ENCODE measurements around the gene EYA4.

EYA4 gene

DNA sequence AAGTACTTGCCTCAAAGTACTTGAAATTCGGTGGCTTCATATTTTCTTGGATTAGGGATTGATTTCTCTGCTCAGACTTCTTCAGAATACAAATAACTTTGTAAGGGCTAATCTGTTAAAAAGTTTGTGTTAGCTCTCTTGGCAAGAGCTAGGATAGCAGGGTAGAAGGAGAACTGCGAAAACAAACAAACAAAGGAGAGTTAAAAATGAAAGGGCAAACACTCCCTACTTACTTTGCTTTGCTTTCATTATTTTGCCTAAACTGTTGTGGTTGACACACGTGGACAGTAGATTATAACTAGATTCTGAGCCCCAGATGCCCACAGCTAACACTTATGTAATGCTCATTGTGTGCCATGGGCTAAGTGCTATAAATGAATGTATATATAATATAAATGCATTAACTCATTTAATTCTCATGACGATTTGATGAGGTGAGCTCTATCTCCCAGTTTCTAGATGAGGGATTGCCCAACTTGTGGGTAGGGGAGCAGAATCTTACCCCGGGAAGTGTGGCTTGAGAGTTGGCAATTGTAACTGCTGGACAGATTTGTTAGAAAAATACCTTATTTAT, 48.7 kb downstream of the EYA4 start:
- DNase-seq (ENCODE audit: low read depth), result no peak

DNA sequence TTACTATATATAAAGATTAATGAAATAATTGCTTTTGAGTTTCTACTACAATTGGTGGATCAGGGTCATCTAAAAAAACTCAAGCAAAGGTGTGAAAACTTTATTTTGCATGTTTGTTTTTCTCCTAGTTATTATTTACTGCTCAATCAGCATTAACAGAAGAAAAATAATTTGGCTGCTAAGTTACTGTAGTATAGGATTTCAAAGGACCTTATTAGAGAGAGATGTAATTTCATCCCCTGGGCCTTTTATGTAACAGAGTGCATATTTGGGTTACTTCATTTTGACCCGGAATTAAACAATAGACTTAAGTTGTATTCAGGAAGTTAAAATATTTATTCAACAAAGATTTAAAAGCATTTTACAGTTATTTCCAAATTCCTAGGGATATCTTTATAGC, 49.8 kb downstream of the EYA4 start:
- no peak for DNase-seq (ENCODE audit: low read depth)

- no peak for DNase-seq (ENCODE audit: low read depth)
Measured at GRCh38 chr6:133291671-133292070, 50.5 kb downstream of the EYA4 start.

- no peak for DNase-seq (ENCODE audit: low read depth)
Measured at GRCh38 chr6:133297657-133298056, 56.5 kb downstream of the EYA4 start.

DNA sequence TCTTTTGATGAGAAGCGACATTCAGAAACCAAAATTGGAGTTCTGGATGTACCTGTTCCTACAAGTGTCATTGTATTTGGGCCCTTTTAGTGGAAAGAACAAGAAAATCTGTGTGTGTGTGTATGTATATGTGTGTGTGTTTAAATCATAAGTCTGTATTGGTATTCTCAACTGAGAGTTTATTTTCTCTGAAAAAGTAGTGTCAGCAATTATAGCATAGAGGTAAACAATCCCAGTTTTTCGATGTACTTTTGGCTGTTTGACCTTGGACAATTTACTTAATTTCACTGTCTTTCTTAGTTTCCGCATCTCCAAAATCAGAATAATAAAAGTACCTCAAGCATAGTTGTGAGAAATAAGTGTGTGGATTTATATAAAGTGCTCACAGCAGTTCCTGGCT, 57.2 kb downstream of the EYA4 start:
- DNase-seq (ENCODE audit: low read depth), result no peak

DNA sequence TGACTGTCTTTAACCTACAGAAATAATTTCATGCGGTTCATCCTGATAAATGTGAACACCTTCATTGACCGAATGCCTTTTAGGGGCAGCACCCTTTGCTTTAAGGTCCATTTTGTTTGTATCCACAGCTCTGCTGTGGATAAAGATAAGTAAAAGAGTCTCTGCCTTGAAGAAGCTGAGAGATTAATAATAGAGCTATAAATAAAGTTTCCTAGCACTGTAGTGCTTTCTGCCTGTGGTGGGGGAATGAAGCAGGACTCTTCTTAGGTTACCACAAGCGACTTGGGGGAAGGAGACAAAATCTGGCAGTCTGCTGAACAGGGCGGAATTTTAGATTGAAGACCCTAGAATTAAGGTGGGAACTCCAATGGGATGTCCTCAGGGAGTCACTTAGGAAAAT, 57.6 kb downstream of the EYA4 start:
- DNase-seq (ENCODE audit: low read depth), result no peak

DNA sequence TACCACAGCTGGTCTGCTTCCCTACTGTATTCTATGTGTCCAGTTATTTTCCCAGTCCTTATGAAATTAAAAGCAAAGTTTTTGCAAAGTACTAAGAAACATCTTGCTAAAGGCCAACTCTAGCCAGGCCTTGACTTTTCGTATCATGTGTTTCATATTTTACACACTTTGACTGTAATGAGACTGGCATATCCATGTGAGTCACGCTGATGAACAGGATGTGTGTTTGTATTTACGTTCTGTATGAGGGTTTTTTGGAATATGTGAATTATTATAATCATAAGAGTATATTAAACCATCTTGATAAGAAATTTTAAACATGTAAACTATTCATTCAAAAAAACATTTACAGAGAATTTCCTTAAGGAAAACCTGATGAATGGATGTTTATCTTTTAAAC, 59.7 kb downstream of the EYA4 start:
- DNase-seq (ENCODE audit: low read depth), result no peak

GRCh38 chr6:133301835-133302234, 60.7 kb downstream of the EYA4 start:
- DNase-seq (ENCODE audit: low read depth), result no peak

- DNase-seq (ENCODE audit: low read depth), result no peak
Measured at GRCh38 chr6:133306931-133307330, 65.8 kb downstream of the EYA4 start.

GRCh38 chr6:133309579-133309978, 68.4 kb downstream of the EYA4 start:
- DNase-seq (ENCODE audit: low read depth), result no peak

DNA sequence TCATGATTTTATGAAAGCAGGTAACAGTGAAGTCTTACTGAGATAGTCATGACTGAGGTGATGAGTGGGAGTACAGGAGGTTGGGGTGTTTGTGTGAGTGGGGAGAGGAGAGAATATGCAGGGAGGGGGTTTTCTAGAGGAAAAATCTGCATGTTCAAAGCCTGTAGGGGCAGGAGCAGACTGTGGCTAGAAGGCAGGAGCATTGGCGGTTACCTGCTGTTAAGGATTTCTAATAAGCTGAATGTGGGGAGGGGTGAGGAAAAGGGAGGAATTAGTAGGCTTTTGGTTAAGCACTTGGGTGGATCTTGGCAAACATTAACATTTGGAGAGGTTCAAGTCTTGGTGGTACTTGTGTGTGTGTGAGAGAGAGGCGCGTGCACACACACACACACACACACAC, 70.8 kb downstream of the EYA4 start:
- no peak for DNase-seq (ENCODE audit: low read depth)

GRCh38 chr6:133313068-133313467, 71.9 kb downstream of the EYA4 start:
- no peak for DNase-seq (ENCODE audit: low read depth)

GRCh38 chr6:133314947-133315346, 73.8 kb downstream of the EYA4 start:
- DNase-seq (ENCODE audit: low read depth), result no peak

DNA sequence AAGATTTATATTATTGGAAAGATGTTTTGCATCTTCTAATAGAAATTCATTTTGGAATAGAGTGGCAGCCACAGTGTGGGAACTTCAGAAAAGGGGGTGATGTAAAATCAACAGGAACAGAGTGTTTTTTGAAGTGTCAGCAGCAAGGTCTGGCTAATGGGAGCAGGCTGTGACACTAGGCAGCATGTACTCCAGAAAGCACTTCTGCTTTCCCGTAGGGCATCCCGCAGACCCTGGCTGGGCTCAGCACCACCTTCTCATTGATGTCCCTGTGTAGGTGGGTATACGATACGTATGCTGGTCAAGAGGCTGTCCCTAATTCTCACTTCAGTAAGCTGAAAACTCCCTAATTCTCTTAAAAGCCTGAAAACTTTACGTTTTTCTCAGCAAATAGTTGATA, 74.7 kb downstream of the EYA4 start:
- no peak for DNase-seq (ENCODE audit: low read depth)

DNA sequence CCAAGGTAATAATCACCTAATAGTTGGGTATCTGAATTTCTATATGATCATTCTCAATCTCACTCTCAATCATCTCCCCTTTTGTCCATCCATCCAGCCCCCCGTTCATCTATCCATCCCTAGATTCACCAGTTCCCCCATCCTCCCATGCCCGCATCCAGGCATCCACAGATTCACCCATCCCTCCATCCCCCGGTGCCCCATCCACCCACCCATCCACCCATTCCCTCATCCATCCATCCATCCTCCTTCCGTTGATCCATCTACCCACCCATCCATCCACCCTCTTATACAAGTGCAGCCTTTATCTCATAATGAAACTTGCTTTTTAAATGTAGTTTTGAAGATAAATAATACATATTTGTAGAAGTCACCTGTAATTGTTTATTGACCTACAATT, 76.5 kb downstream of the EYA4 start:
- DNase-seq (ENCODE audit: low read depth), result no peak

- no peak for DNase-seq (ENCODE audit: low read depth)
Measured at GRCh38 chr6:133326584-133326983, 85.4 kb downstream of the EYA4 start.

- DNase-seq (ENCODE audit: low read depth), result no peak
Measured at GRCh38 chr6:133333852-133334251, 92.7 kb downstream of the EYA4 start.

DNA sequence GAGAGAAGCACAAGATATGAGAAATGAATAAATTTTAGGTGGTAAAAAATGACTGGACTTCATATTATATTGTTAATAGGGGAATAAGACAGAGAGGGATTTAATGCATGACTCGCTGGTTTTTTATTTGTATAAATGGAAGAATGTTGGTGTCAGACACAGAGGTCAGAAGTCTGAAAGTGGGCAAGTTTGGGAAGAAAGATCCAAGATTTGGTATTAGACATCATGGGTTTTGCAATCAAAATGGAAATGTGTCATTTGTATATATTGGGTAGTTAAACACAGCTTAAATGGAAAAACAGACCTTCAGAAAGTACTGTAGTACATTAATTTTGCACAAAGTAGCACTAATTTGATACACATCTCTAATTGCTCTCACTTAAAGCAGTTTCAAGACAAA, 96.2 kb downstream of the EYA4 start:
- DNase-seq (ENCODE audit: low read depth), result no peak

- DNase-seq (ENCODE audit: low read depth), result no peak
Measured at GRCh38 chr6:133339543-133340384, 98.6 kb downstream of the EYA4 start.

DNA sequence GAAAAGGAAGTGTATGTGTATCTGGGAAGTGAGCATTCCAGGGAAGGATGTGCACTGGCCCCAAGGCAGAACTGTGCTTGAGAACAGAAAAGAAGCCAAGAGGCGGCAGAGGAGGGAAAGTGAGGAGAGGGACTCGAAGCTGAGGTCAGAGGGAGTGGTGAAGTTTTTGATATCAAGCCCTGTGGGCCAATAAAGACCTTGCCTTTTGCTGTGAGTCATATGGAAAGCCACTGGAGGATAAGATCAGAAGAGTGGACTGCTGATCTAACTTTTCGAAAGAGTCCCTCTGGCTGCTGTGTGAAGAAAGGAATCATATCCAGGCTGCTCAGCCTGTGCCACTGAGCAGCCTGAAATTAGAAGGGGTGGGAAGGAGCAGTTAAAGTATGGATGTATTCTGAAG, 99.4 kb downstream of the EYA4 start:
- no peak for DNase-seq (ENCODE audit: low read depth)

DNA sequence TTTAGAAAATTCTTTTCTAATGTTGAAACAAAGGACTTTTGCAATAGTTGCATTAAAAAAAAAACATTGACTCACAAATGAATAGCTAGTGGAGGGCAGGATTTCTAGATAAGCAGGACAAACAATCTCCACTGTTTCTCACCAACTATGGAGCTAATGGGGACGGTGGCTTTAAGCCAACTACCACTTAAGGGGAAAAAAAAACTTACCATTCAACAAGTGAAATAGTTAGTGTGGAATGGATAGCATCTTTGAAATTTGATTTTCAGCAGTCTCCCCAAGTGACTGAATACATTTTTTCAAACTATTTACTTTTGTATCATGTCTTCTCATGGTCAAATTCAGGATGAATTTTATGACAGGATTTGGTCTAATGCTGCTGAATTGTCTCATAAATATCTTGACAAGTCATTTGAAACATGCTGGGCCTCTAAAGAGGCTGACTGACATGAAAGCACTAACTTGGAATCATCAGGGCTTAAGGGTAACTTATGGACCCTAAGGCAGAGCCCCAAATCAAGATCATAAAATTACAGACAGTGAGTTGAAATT, 100.5 kb downstream of the EYA4 start:
- DNase-seq (ENCODE audit: low read depth), result no peak

- DNase-seq (ENCODE audit: low read depth), result no peak
Measured at GRCh38 chr6:133343220-133343619, 102.1 kb downstream of the EYA4 start.

DNA sequence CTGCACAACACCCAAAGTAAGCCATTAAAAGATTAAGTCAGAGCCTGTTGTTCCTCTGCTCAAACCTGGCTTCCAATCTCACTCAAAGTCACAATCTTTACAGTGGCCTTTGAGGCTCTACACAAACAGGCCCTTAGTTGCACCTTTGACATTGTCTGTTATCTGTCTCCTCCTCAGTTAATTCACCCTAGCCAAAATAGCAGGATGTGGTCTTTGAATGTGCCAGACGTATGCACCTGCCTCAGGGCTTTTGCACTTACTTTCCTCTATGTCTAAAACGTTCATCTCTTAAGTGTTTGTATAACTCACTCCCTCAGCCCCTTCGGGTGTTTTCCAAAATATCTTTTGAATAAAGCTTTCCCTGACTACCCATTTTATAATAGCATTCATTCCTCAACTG, 107.7 kb downstream of the EYA4 start:
- DNase-seq (ENCODE audit: low read depth), result no peak

DNA sequence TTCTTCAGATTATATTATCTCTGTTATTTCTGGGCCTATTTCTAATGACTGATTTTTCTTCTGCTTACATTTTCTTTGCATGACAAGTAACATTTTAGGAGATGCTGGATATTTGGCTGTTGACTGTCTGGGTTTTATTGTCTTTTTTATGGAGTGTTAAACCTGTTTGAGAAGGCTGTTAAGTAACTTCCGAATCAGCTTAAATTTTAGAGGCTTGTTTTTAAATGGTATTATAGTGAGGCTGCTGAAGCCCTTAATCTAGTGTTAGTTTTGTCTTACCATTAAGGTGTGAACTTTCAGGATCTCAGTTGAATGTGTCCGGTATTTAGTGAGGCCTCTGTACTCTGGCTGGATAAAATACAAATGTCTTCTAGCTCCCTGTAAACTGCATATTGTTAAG, 109.8 kb downstream of the EYA4 start:
- no peak for DNase-seq (ENCODE audit: low read depth)
